ENCODE data around the gene PRUNE1.

Gene PRUNE1

DNA sequence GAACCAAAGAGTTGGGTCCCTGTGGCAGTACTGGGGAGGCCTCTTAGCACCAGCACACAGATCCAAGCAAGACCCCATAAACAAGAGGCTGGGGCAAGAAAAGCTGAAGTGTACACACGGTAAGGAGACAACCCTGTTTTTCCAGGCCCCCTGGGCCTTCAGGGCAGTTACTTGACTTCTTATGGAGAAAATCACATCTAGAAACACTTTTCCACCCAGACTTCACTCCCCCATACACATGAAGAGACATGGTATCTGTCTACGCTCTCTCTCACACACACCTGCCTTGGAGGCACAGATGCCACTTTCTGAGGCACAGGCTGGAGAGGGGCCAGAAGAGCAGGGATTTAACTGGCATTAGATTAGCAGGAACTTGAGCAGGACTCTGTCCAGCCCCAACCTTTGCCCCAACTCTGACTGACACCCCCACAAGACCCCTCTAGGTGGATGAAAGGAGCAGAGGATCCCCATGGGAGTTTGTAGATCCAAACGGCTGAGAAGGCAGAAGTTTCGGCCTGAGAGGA, 35.8 kb upstream of the PRUNE1 start:
- Mint-ChIP-seq H3K4me1 (ENCODE audit: low read depth) (peaks cover 76% of the 10 kb centered on the region), H3K27me3 (no peaks in the 10 kb centered on the region), H3K9me3 (no peaks in the 10 kb centered on the region), H3K36me3 (ENCODE audit: low read depth) (peaks cover 42% of the 10 kb centered on the region), H3K27ac (peak overlapping the region; percentile 82), H3K4me3 (peak overlapping the region; percentile 85)
- intact Hi-C loops (cut with micrococcal nuclease), result loop anchor here (10.0 kb wide), 2 partner anchors 208 to 608 kb away; partner anchors contain the start of genes CTSS and RPRD2

DNA sequence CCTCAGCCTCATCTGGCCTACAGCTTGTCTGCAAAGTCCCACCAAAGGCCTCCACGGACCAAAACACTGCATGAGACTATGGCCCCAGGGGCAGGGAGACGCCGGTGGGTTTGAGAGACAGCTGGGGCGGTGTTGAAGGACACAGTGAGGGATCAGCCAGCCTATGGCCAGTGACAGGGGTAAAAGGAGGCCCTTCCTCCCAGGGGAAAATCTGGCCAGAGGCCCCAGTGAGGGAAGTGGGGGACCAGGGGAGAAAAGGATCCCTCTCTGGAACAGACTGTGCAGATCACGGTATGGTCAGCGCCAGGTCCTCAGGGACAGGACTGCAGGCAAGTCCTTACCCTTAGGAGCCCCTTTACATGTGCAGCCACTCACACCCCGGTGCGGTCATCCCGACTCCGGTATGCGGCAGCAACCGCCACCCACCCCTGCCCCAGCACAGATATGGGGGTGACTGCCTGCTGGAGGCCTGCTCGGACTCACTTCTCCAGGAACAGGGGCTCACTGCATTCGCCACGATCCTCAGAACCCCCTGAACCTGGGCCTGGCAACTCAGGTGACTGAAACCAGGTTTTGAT, 34.9 kb upstream of the PRUNE1 start:
- intact Hi-C loops (cut with micrococcal nuclease), result loop anchor here (10.0 kb wide), 2 partner anchors 209 to 609 kb away; partner anchors contain the start of genes CTSS and RPRD2
- Mint-ChIP-seq H3K27ac (peak overlapping the region; percentile 82), H3K27me3 (no peaks in the 10 kb centered on the region), H3K4me3 (peak overlapping the region; percentile 85), H3K4me1 (ENCODE audit: low read depth) (peaks cover 76% of the 10 kb centered on the region), H3K9me3 (no peaks in the 10 kb centered on the region), H3K36me3 (ENCODE audit: low read depth) (peaks cover 34% of the 10 kb centered on the region)

DNA sequence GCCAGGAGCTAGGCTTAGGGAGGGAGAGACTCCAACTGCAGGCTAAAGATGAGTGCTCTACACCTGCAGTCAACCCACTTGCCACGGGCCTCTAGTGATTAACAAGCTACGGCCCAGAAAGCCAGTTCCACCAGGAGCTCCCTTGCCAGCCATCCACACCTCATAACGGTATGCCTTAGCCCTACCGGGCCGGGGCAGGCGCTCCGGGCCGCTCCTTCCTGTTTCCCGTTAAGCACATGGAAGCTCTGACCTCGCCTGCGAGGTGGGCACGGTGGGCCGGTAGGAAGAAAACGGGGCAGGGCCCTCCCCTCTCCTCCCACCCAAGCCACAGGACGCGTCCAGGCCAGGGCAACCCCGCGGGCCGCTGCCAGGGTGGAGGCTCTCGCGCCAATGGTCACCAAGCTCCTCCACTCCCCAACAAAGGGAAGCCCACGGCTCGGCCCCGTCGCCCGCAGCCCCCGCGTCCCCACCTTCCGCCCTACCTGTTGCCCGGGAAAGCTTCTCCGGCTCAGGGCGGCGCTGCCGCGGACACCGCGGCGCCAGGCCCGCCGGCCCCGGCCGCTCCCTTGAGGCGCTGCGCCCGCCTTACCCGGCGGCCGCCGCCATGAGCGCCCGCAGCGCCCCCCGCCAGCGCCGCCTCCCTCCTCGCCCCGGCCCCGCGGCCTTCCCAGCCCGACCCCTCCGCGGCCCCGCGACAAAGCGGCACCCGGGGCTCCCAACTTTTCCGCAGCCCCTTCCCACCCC, 34.2 kb upstream of the PRUNE1 start:
- Mint-ChIP-seq H3K4me1 (ENCODE audit: low read depth) (peaks cover 79% of the 10 kb centered on the region), H3K4me3 (peak overlapping the region; percentile 85), H3K9me3 (no peaks in the 10 kb centered on the region), H3K36me3 (ENCODE audit: low read depth) (peaks cover 27% of the 10 kb centered on the region), H3K27me3 (no peaks in the 10 kb centered on the region), H3K27ac (peak overlapping the region; percentile 82)
- intact Hi-C loops (cut with micrococcal nuclease), result loop anchor here (10.0 kb wide), 2 partner anchors 209 to 609 kb away; partner anchors contain the start of genes CTSS and RPRD2

DNA sequence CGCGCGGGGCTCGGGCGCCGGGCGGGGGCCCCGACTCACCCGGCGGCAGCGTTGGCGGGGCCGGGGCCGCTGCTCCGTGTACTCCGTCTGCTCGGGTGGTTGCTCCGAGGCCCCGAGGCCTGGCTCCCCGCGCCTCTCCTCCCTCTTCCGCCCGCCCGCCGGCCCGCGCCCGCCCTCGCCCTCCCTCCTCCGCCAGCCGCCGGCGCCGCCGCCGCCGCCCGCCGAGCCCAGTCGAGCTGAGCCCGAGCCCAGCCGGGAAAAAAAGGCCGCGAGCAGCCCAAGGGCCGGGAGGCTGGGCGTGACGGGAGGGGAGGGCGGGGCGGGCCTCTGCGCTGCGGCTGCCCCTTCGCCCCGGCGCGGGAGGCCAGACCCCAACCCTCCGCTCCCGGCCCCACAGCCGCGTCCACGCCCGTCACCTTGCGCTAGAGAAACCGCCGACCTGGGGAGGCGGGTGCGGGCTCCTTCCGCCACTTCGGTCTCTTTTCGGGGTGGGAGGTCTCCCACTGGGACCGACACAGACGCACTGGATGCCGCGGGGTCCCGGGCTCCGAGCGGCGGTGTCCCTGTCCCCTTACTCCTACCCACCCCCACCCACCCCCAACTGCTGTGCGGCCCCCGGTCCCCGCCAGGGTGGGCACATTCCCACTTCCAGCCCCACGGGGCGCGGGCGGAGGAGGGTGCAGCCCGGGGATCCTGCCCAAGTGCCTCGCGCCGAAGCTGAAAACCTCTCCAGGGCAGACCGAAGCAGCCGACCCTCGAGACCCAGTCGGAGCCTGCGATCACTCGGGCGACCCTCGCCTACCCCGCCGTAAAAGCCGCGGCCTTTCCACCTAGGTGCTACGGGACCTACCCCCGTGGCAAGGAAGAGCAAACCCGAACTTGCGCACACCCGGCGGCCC, 33.4 kb upstream of the PRUNE1 start, which contains the start of gene CERS2:
Gene CERS2 (minus strand): TSS at position 256 of the 899 bp plus-strand sequence. CDS start 5,745 bp downstream, outside the sequence.
- H3K27ac Mint-ChIP-seq, result peak within 1 kb of the TSS; percentile 82
- no peaks in the 10 kb centered on the region for H3K27me3 Mint-ChIP-seq
- H3K9me3 Mint-ChIP-seq, result no peaks in the 10 kb centered on the region
- H3K36me3 Mint-ChIP-seq (ENCODE audit: low read depth), result peaks cover 22% of the 10 kb centered on the region
- H3K4me1 Mint-ChIP-seq (ENCODE audit: low read depth), result peaks cover 81% of the 10 kb centered on the region
- intact Hi-C loops (cut with micrococcal nuclease), result loop anchor here (10.0 kb wide), 2 partner anchors 210 to 610 kb away; partner anchors contain the start of genes CTSS and RPRD2
- peak within 1 kb of the TSS; percentile 85 for H3K4me3 Mint-ChIP-seq

DNA sequence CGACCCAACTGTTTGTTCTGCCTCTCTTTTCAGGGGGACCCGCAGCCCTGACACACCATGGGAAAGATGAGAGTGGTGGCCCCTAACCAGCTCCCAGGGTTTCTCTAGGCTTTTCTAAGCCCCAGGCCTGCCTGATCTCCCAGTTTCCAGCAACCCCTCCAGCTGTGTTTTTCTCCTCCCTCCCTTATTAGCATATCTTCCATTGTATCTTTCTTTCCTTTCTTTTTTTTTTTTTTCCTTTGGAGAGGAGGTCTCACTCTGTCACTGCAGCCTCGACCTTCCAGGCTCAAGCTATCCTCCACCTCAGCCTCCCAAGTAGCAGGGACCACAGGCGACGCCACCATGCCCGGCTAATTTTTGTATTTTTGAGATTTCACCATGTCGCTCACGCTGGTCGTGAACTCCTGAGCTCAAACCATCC, 31.8 kb upstream of the PRUNE1 start:
- Mint-ChIP-seq H3K4me1 (ENCODE audit: low read depth) (peaks cover 65% of the 10 kb centered on the region), H3K36me3 (ENCODE audit: low read depth) (peaks cover 14% of the 10 kb centered on the region), H3K4me3 (peak overlapping the region; percentile 81), H3K27ac (peak overlapping the region; percentile 97), H3K27me3 (no peaks in the 10 kb centered on the region), H3K9me3 (no peaks in the 10 kb centered on the region)
- intact Hi-C loops (cut with micrococcal nuclease), result loop anchor here (10.0 kb wide), 2 partner anchors 212 to 612 kb away; partner anchors contain the start of genes CTSS and RPRD2

DNA sequence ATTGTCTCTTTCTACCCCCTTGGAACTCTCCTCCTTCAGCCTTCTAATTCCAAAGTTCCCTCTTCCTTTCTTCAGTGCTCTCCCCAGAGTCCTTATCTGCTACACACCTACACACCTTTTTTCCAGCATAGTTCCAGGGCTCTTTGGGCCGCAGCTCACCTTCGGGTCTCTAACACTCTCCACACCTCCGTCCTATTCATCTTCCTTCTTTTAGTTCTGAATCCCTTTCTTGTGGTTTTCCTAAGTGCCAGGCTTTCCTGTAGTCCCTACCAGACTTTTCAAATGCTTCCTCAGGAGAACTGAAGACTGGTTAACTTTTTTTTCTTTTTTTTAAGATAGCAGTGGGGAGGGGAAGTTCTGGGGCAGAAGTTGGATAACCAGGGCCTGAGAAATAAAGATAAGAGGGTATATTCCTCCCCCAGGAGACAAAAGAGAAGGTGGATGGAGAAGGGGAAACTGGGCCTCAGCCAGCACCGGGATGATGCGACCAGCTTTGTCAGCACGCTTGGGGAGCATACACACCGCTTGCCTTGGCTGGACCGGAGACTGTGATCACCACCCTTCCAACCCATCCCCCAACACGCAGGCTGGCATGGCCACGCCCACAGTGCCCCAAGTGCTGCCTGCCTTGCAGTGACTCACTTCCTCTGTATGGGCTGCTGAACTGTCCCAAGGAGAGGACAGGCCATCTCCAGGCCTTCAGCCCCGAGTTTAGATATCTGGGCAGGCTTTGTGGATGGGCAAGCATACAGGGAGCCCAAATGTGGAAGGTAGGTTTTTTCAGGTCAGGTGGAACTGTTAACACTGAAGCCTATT, 31.2 kb upstream of the PRUNE1 start:
- intact Hi-C loops (cut with micrococcal nuclease), result loop anchor here (10.0 kb wide), 2 partner anchors 212 to 612 kb away; partner anchors contain the start of genes CTSS and RPRD2
- Mint-ChIP-seq H3K36me3 (ENCODE audit: low read depth) (peaks cover 10% of the 10 kb centered on the region), H3K27me3 (no peaks in the 10 kb centered on the region), H3K4me3 (peak overlapping the region; percentile 81), H3K9me3 (no peaks in the 10 kb centered on the region), H3K27ac (peak overlapping the region; percentile 97), H3K4me1 (ENCODE audit: low read depth) (peaks cover 65% of the 10 kb centered on the region)

DNA sequence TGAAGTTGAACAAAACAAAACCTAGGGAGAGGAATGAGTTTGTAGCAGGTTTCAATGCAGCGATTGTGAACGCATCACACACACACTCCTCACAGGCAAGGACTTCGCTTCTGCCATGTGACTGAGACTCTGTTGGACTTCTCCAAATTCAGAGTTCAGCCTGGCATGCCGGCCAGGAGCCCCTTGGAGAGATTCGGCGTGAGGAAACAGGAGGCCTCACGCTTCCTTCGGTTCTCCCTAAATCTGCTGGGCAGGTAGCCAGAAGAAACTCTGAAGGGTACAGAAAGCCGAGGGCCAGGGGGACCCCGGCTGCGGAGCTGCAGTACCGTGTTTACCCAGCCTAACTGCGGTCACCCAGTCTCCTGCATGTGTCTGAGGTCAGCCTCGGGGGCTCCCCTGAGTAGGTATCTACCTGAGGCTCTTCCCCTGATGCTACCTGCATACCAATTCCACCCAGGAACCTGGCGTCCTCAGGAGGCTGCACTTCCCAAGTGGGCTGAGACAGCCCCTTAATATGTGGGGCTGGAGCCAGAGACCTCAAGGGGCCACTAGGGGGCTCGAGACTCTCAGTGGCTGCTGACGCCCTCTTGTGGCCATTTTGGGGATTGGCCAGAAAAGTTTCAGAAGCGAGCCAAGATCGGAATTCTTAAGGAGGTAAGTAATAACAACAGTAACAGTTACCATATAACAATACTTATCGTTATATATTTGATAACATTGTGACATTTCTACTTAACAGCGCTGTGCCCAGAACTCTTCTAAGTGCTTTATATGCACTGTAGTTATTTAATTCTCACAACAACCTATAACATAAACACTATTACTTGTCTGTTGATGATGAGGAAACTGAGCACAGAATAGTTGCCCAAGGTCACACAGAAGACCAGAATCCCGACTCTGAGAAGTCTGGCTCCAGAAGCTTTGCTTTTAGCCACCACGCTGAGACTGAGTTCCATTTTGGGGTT, 28.9 kb upstream of the PRUNE1 start:
- Mint-ChIP-seq H3K9me3 (no peaks in the 10 kb centered on the region), H3K36me3 (ENCODE audit: low read depth) (peaks cover 7% of the 10 kb centered on the region), H3K4me1 (ENCODE audit: low read depth) (peaks cover 49% of the 10 kb centered on the region), H3K27me3 (no peaks in the 10 kb centered on the region), H3K27ac (peak overlapping the region; percentile 97), H3K4me3 (peak overlapping the region; percentile 69)
- intact Hi-C loops (cut with micrococcal nuclease), result loop anchor here (10.0 kb wide), 2 partner anchors 215 to 615 kb away; partner anchors contain the start of genes CTSS and RPRD2

DNA sequence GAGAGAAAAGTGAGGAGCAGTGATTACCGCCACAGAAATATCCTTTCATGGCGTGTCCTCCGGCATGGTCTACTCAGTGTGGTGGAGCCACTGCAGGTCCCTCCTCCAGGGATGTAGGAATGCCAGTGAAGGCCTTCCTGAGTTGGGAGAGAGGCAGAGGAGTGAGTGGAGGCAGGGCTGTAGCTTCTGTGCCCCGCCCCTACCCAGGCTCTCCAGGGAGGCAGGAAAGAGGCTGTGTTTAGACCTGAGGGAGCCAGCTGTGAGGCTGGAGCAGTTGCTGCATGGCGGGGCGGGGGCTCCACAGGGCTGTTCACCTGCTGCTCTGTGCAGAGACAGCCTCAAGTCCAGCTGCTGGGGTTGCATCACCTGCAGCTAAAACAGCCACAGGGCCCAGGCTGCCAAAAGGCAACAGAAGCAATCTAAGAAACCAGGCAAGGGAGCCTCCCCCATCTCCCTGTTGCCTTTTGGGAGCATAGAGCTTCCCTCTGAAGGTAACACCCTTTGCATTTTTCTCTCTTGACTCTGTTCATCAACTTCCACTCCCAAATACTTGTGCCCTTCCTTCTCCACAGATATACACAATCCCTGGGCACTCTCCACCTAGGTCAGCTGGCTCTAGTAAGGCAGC, 27.0 kb upstream of the PRUNE1 start:
- Mint-ChIP-seq H3K4me3 (no peak overlapping the region), H3K4me1 (ENCODE audit: low read depth) (peaks cover 40% of the 10 kb centered on the region), H3K27ac (no peak overlapping the region), H3K36me3 (ENCODE audit: low read depth) (peaks cover 8% of the 10 kb centered on the region), H3K9me3 (no peaks in the 10 kb centered on the region), H3K27me3 (no peaks in the 10 kb centered on the region)
- intact Hi-C loops (cut with micrococcal nuclease), result no loop called here

DNA sequence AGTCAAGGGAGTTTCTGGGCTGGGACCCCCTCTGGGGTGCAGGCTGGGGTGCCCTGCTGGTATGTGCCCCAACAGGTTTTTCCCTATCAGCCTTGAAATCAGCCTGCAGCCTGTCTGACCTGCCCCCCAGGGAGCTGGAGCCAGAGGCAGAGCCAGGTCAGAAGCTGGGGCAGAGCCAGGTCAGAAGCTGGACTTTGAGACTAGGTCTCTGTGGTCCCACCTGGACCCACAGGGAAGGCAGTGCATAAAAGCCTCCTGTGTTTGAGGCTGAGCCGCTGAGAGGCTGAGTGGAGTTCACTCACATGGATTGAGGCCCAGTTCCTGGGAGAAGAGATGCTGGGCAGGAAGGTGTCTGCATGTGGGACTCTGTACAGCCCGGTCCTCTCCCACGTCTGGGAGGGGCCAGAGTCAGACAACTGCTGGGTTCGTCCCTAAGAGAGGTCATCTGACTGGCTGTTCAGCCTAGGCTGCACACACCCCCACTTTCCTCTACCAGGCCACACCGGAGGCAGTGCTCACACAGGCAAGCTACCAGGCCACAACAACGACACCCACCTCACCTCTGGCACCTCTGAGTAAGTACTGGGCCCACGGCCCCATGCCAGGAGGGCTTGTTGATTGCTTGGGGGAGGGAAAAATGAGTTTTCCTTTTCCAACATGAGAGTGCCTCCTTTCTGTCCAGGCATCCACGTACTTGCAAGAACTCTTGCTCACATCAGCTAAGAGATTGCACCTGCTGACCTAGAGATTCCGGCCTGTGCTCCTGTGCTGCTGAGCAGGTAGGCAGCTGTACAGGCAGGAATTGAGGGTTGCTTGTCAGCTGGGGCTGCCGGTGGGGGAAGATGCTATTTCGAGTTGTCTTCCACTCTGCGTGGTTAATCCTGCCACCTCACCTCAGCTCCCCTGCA, 26.2 kb upstream of the PRUNE1 start, which contains the start of gene ANXA9:
Gene ANXA9 (plus strand): TSS at position 488 of the 908 bp plus-strand sequence. CDS start 814 bp downstream, outside the sequence.
- peaks cover 8% of the 10 kb centered on the region for H3K36me3 Mint-ChIP-seq (ENCODE audit: low read depth)
- no peaks in the 10 kb centered on the region for H3K9me3 Mint-ChIP-seq
- H3K4me1 Mint-ChIP-seq (ENCODE audit: low read depth), result peaks cover 32% of the 10 kb centered on the region
- intact Hi-C loops (cut with micrococcal nuclease), result no loop called here
- H3K4me3 Mint-ChIP-seq, result no peak within 1 kb of the TSS
- H3K27ac Mint-ChIP-seq, result no peak within 1 kb of the TSS
- H3K27me3 Mint-ChIP-seq, result no peaks in the 10 kb centered on the region

DNA sequence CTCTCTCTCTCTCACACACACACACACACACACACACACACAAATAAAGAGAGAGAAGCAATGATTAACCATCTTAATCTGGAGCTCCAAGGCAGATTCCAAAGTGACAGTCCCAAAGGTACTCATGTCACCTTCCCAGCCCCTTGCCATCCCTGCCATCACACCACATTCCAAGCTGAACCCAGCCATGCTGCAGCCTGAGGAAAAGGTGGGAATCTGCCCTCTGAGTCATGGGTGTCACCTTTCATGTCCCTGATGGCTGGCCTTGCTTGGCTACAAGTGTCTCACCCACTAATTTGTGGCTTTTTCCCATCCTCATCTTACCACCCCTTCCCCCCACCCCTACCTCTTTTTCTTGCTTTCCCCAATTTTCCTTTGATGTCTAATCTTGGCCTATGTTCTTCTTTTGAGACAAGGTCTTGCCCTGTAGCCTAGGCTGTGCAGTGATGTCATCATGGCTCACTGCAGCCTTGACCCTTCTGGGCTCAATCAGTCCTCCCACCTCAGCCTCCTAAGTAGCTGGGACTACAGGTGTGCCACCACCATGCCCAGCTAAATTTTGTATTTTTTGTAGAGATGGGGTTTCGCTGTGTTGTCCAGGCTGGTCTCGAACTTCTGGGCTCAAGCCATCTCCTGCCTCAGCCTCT, 22.9 kb upstream of the PRUNE1 start:
- peaks cover 8% of the 10 kb centered on the region for H3K36me3 Mint-ChIP-seq (ENCODE audit: low read depth)
- no peak overlapping the region for H3K4me3 Mint-ChIP-seq
- H3K9me3 Mint-ChIP-seq, result no peaks in the 10 kb centered on the region
- H3K27me3 Mint-ChIP-seq, result no peaks in the 10 kb centered on the region
- peaks cover 8% of the 10 kb centered on the region for H3K4me1 Mint-ChIP-seq (ENCODE audit: low read depth)
- no peak overlapping the region for H3K27ac Mint-ChIP-seq
- intact Hi-C loops (cut with micrococcal nuclease), result no loop called here

All from dendritic cell treated with granulocyte-macrophage colony-stimulating factor and Interleukin-4, amounts not matched to agents 40 ng/mL and 50 ng/mL, for 4 days (primary cell).